Measurements from ENCODE around the gene MMP11. TPM values are rescaled to one million over a fixed set of nuclear protein-coding genes. Genes with fewer than 3 reads are reported as not detected.

MMP11 gene
- total RNA-seq, 1 donor from 2014 or later: 28.8 TPM

GRCh38 chr22:23800297-23801237, 27.9 kb downstream of the MMP11 start:
- TF ChIP-seq CTCF (IDR thresholded peaks at IDR 0.05; ENCODE audit: partially characterized antibody, unreplicated experiment): no peak
- H3K27ac Mint-ChIP-seq (ENCODE audit: unreplicated experiment): no peak overlapping the region

GRCh38 chr22:23801238-23801821, 28.7 kb downstream of the MMP11 start:
- Mint-ChIP-seq H3K36me3 (ENCODE audit: unreplicated experiment) (peaks cover 7% of the 10 kb centered on the region), H3K4me3 (ENCODE audit: unreplicated experiment) (no peak overlapping the region), H3K27me3 (ENCODE audit: unreplicated experiment) (peaks cover 5% of the 10 kb centered on the region), H3K9me3 (ENCODE audit: unreplicated experiment) (peaks cover 1% of the 10 kb centered on the region), H3K27ac (ENCODE audit: unreplicated experiment) (no peak overlapping the region), H3K4me1 (ENCODE audit: low read depth, unreplicated experiment) (peaks cover 21% of the 10 kb centered on the region)
- no peak for TF ChIP-seq CTCF (IDR thresholded peaks at IDR 0.05; ENCODE audit: partially characterized antibody, unreplicated experiment)
- DNase-seq: no peak

More at GRCh38 chr22:23800297-23801237, 27.9 kb downstream of the MMP11 start:
- Mint-ChIP-seq H3K27me3 (ENCODE audit: unreplicated experiment) (peaks cover 5% of the 10 kb centered on the region), H3K36me3 (ENCODE audit: unreplicated experiment) (peaks cover 7% of the 10 kb centered on the region), H3K4me1 (ENCODE audit: low read depth, unreplicated experiment) (peaks cover 25% of the 10 kb centered on the region), H3K4me3 (ENCODE audit: unreplicated experiment) (no peak overlapping the region), H3K9me3 (ENCODE audit: unreplicated experiment) (peaks cover 4% of the 10 kb centered on the region)
- DNase-seq: no peak

- no peak for TF ChIP-seq CTCF (IDR thresholded peaks at IDR 0.05; ENCODE audit: partially characterized antibody, unreplicated experiment)
- DNase-seq: no peak
- Mint-ChIP-seq H3K36me3 (ENCODE audit: unreplicated experiment) (peaks cover 7% of the 10 kb centered on the region), H3K4me3 (ENCODE audit: unreplicated experiment) (no peak overlapping the region), H3K27ac (ENCODE audit: unreplicated experiment) (peak overlapping the region; percentile 48), H3K4me1 (ENCODE audit: low read depth, unreplicated experiment) (peaks cover 17% of the 10 kb centered on the region), H3K9me3 (ENCODE audit: unreplicated experiment) (peaks cover 1% of the 10 kb centered on the region), H3K27me3 (ENCODE audit: unreplicated experiment) (peaks cover 5% of the 10 kb centered on the region)
These were observed 29.3 kb downstream of the MMP11 start for GRCh38 chr22:23801886-23802377.

- peaks cover 17% of the 10 kb centered on the region for H3K4me1 Mint-ChIP-seq (ENCODE audit: low read depth, unreplicated experiment)
- H3K27ac Mint-ChIP-seq (ENCODE audit: unreplicated experiment): no peak overlapping the region
- H3K9me3 Mint-ChIP-seq (ENCODE audit: unreplicated experiment): peaks cover 1% of the 10 kb centered on the region
- DNase-seq: no peak
- H3K27me3 Mint-ChIP-seq (ENCODE audit: unreplicated experiment): peaks cover 2% of the 10 kb centered on the region
- H3K36me3 Mint-ChIP-seq (ENCODE audit: unreplicated experiment): peaks cover 11% of the 10 kb centered on the region
- no peak for TF ChIP-seq CTCF (IDR thresholded peaks at IDR 0.05; ENCODE audit: partially characterized antibody, unreplicated experiment)
- H3K4me3 Mint-ChIP-seq (ENCODE audit: unreplicated experiment): no peak overlapping the region
These were observed 30.6 kb downstream of the MMP11 start for GRCh38 chr22:23803001-23803819.

Measured in glutamatergic neuron (in vitro differentiated cells).